Endothelial cell of umbilical vein (primary cell): ENCODE measurements around the gene GAK. TPM values are rescaled to one million over a fixed set of nuclear protein-coding genes. Genes with fewer than 3 reads are reported as not detected.

Experiments
- BruUV-seq: library from RNA; stranded (reverse); fragments of 400-500 nt; replicated peaks from 2 replicates; lab custom pipeline; 2021; lab: Mats Ljungman, UMichigan
- CTCF ChIA-PET: fragments of 300-600, 350-600 bp; sonication (Branson Sonifier 250); formaldehyde crosslinking; loops from one replicate; lab custom pipeline; 2021; ENCODE audit warnings: antibody characterized with exemption, inconsistent platforms; lab: Charles Lee
- POLR2A ChIA-PET: fragments of 300-600, 350-600 bp; sonication (Branson Sonifier 250); formaldehyde crosslinking; loops from one replicate; lab custom pipeline; 2021; ENCODE audit warnings: antibody characterized with exemption, inconsistent platforms; lab: Charles Lee
- DNase-seq: peaks from one replicate; pipeline ENCODE4 v3.0.0-alpha.2; 2011; ENCODE audit warnings: low read depth, low spot score
- FAIRE-seq: peaks from 2 replicates; lab custom pipeline; 2011; peaks lifted over from hg19 to GRCh38; lab: Jason Lieb, UNC
- H2AFZ ChIP-seq: 2 replicates; pipeline ENCODE4 v1.6.0; 2012; ENCODE audit warnings: low read depth, low read length, control low read depth, inconsistent platforms
- H3K27ac ChIP-seq: 2 replicates; pipeline ENCODE4 v1.5.1; 2011; ENCODE audit warnings: low read depth, mild to moderate bottlenecking, control low read depth, low read length, moderate library complexity; ENCODE audit not compliant: insufficient read depth
- H3K27me3 ChIP-seq, 2 experiments: 2 replicates each; pipeline versions ENCODE4 v1.6.0 to v1.6.1; 2011; ENCODE audit warnings: low read length in 2 of 2, mixed read lengths in 1 of 2; ENCODE audit not compliant: control insufficient read depth in 2 of 2, insufficient read depth in 2 of 2
- H3K36me3 ChIP-seq, 2 experiments: 2 replicates in 1 of 2; 3 replicates in 1 of 2; pipeline ENCODE4 v1.5.1; 2011; ENCODE audit warnings: low read length in 2 of 2, mild to moderate bottlenecking in 1 of 2, moderate library complexity in 1 of 2; ENCODE audit not compliant: control insufficient read depth in 2 of 2, insufficient read depth in 2 of 2; ENCODE audit errors: extremely low read depth in 1 of 2
- H3K4me1 ChIP-seq: 3 replicates; pipeline ENCODE4 v1.5.1; 2011; ENCODE audit warnings: mild to moderate bottlenecking, low read length; ENCODE audit not compliant: control insufficient read depth, insufficient read depth; ENCODE audit errors: extremely low read depth
- H3K4me2 ChIP-seq: 2 replicates; pipeline ENCODE4 v1.6.1; 2011; ENCODE audit warnings: low read length, control low read depth, mixed read lengths; ENCODE audit not compliant: insufficient read depth
- H3K4me3 ChIP-seq, 3 experiments: fragments of 200-600 bp in 1 of 3; sonication (generic), shearing (Covaris generic) in 1 of 3; replicated peaks in 1 of 3; 2 replicates each; pipeline ENCODE4 v1.5.1; 2011 to 2016; ENCODE audit warnings: control low read depth in 3 of 3, low read length in 3 of 3, mild to moderate bottlenecking in 2 of 3, inconsistent platforms in 1 of 3, low read depth in 1 of 3, moderate library complexity in 1 of 3; ENCODE audit not compliant: insufficient read depth in 1 of 3
- H3K79me2 ChIP-seq: 2 replicates; pipeline ENCODE4 v1.6.0; 2012; ENCODE audit warnings: low read length, inconsistent platforms; ENCODE audit not compliant: control insufficient read depth, insufficient read depth
- H3K9ac ChIP-seq: replicated peaks from 2 replicates; pipeline ENCODE3; 2011; ENCODE audit warnings: low read length, control low read depth; ENCODE audit not compliant: insufficient read depth; ENCODE audit errors: extremely low read depth
- H3K9me1 ChIP-seq: replicated peaks from 3 replicates; pipeline ENCODE4 v1.6.0; 2011; ENCODE audit warnings: mild to moderate bottlenecking, low read length; ENCODE audit not compliant: control insufficient read depth, insufficient read depth; ENCODE audit errors: extremely low read depth
- H3K9me3 ChIP-seq: replicated peaks from 2 replicates; pipeline ENCODE4 v1.5.1; 2012; ENCODE audit warnings: low read length, inconsistent platforms; ENCODE audit not compliant: control insufficient read depth, insufficient read depth
- H4K20me1 ChIP-seq: replicated peaks from 2 replicates; pipeline ENCODE3; 2011; ENCODE audit warnings: mild to moderate bottlenecking, low read length; ENCODE audit not compliant: control insufficient read depth, insufficient read depth; ENCODE audit errors: extremely low read depth
- CTCF ChIP-seq, 2 donors: IDR thresholded peaks; 1 replicate in 1 of 2; 2 replicates in 1 of 2; pipeline ENCODE4 v1.5.1; 2011; ENCODE audit warnings: low read length in 2 of 2, mild to moderate bottlenecking in 2 of 2, moderate library complexity in 2 of 2, control low read depth in 1 of 2, inconsistent platforms in 1 of 2, low read depth in 1 of 2; ENCODE audit not compliant: insufficient read depth in 1 of 2; ENCODE audit errors: extremely low read depth in 1 of 2
- EZH2 ChIP-seq: IDR thresholded peaks from 2 replicates; pipeline ENCODE4 v1.6.1; 2012; ENCODE audit warnings: borderline replicate concordance, low read depth, mild to moderate bottlenecking, moderate library complexity, low read length, inconsistent platforms; ENCODE audit not compliant: severe bottlenecking
- FOS ChIP-seq: IDR thresholded peaks from 2 replicates; pipeline ENCODE4 v1.6.1; 2011; ENCODE audit warnings: mild to moderate bottlenecking, low read length, moderate library complexity, borderline replicate concordance; ENCODE audit not compliant: insufficient read depth
- GATA2 ChIP-seq: IDR thresholded peaks from 2 replicates; pipeline ENCODE4 v1.7.0; 2011; ENCODE audit warnings: low read depth, mild to moderate bottlenecking, moderate library complexity, mixed read lengths, low read length; ENCODE audit not compliant: insufficient read length, insufficient read depth
- JUN ChIP-seq: IDR thresholded peaks from 2 replicates; pipeline ENCODE4 v1.6.1; 2011; ENCODE audit warnings: borderline replicate concordance, low read depth; ENCODE audit not compliant: insufficient read length, insufficient read depth
- MYC ChIP-seq: IDR thresholded peaks from one replicate; pipeline ENCODE4 v1.6.1; 2011; ENCODE audit warnings: mild to moderate bottlenecking, low read depth, low read length
- POLR2A ChIP-seq: IDR thresholded peaks from 2 replicates; pipeline ENCODE4 v1.6.1; 2012; ENCODE audit warnings: low read depth, mild to moderate bottlenecking, control low read depth, low read length
- POLR2AphosphoS5 ChIP-seq: IDR thresholded peaks from 2 replicates; pipeline ENCODE4 v1.6.1; 2012; ENCODE audit warnings: low read depth, mild to moderate bottlenecking, control low read depth, low read length, moderate library complexity; ENCODE audit not compliant: insufficient read depth
- dilution Hi-C: fragments of 300-500 bp; cut with MboI; formaldehyde crosslinking; loops from one replicate; pipeline ENCODE4 v1.15.0; 2019; ENCODE audit warnings: low sequenced_read_pairs; ENCODE audit not compliant: extremely low pct_ligation_motif_present
- intact Hi-C: fragments of 100-400 bp; cut with micrococcal nuclease; formaldehyde crosslinking; loops from one replicate; pipeline ENCODE4 v1.10.0; 2022
- polyA plus RNA-seq, 4 experiments: library from polyadenylated mRNA; depleted of rRNA in 3 of 4; stranded (reverse) in 3 of 4; unstranded in 1 of 4; fragments of >200 nt; gene quantifications; 2 replicates each; pipeline versions ENCODE4 v1.2.1 to v1.2.3, GENCODE V29; 2011 to 2012; ENCODE audit warnings: missing spikeins in 1 of 4
- total RNA-seq: library from RNA; stranded (reverse); gene quantifications from 2 replicates; pipeline ENCODE4 v1.2.3, GENCODE V29; 2021
- TF ChIP-seq, protein P1 (sequence below): IDR thresholded peaks from 2 replicates; pipeline ENCODE4 v1.6.1; 2011; ENCODE audit not compliant: insufficient read depth, insufficient read length

The GAK gene
- total and polyA plus RNA-seq, 2 donors (not counting 3 experiments of a cell fraction or from before 2014, with no cell fraction given) = 49.6 to 109 TPM

DNA sequence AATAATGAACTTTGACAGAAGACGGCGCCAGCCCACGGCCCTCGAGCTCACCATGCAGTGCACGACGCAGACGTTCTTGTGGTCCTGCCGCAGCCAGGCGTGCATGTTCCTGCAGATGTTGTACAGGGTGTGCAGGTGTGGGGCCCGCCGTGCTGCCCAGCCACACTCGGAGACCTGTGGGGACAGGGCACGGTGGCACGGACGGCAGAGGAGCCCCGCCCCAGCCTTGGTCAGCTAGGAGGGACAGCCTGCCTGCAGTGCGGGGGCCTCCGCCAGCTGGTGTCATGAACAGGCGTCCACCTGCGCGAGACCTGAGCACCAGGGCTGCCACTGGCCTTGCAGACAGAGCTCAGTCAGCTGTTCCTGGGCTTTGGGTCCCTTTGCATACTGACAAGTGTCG is 49.5 kb downstream of the GAK start:
- dilution Hi-C loops (no loop called here), intact Hi-C loops (no loop called here)
- Histone ChIP-seq H2AFZ (no peak overlapping the region), H3K9ac (no peak overlapping the region), H3K27me3 (no peaks in the 10 kb centered on the region), H4K20me1 (no peaks in the 10 kb centered on the region), H3K4me2 (no peak overlapping the region), H3K36me3 (peaks cover 6 to 37% of the 10 kb centered on the region in 2 experiments), H3K4me3 (no peak overlapping the region), H3K9me3 (no peaks in the 10 kb centered on the region), H3K4me1 (no peaks in the 10 kb centered on the region), H3K79me2 (no peaks in the 10 kb centered on the region), H3K27ac (no peak overlapping the region), H3K9me1 (no peaks in the 10 kb centered on the region)
- no peak for TF ChIP-seq POLR2AphosphoS5
- TF ChIP-seq GATA2 = no peak
- no peak for TF ChIP-seq POLR2A
- TF ChIP-seq CTCF (IDR thresholded peaks at IDR 0.05; ENCODE audit: extremely low read depth in 1 of 2, insufficient read depth in 1 of 2, low read depth in 1 of 2, low read length in 2 of 2) = no peak
- no peak for TF ChIP-seq FOS
- TF ChIP-seq, protein P1, sequence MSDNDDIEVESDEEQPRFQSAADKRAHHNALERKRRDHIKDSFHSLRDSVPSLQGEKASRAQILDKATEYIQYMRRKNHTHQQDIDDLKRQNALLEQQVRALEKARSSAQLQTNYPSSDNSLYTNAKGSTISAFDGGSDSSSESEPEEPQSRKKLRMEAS = no peak
- no peak for TF ChIP-seq MYC
- no peak for TF ChIP-seq EZH2
- TF ChIP-seq JUN = no peak
- ChIA-PET POLR2A (no interaction called here), CTCF (interaction anchor here (1.1 kb wide), 1 partner anchor 27 kb away, joined by 3 read pairs; no protein-coding TSS in a partner anchor)
- BruUV-seq = no TSS peak
- FAIRE-seq (no peak), DNase-seq (no peak)
